ENCODE measurements around the gene ANKIB1.

DNA sequence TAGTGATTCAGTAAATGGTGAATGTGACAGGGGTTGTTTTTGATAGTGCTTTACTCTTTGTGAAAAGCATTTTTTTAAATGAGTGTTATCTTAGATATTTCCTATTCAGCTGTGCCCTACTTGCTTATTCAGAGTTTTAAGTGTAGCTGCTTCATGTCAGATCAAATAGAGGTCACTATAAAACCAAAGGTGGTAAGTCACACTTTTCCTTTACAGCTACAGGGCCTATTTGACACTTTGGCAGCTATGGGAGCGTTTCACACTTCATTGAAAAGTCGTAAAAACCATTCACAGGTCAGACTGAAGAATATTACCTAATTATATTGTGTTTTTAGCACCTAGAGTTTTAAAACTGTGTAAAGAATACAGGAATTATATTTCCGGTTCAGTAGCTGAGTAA, 67.3 kb downstream of the ANKIB1 start:
- TF ChIP-seq CTBP1 (IDR thresholded peaks at IDR 0.05; ENCODE audit: borderline replicate concordance) (no peak), SUZ12 (IDR thresholded peaks at IDR 0.05) (no peak), NFRKB (IDR thresholded peaks at IDR 0.05) (no peak), SP1 (IDR thresholded peaks at IDR 0.05) (no peak)
- TF ChIP-seq, protein P1, sequence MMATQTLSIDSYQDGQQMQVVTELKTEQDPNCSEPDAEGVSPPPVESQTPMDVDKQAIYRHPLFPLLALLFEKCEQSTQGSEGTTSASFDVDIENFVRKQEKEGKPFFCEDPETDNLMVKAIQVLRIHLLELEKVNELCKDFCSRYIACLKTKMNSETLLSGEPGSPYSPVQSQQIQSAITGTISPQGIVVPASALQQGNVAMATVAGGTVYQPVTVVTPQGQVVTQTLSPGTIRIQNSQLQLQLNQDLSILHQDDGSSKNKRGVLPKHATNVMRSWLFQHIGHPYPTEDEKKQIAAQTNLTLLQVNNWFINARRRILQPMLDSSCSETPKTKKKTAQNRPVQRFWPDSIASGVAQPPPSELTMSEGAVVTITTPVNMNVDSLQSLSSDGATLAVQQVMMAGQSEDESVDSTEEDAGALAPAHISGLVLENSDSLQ (IDR thresholded peaks at IDR 0.05) = no peak

Measured in HEK293T (cell line).